ENCODE data around the gene OGA. TPM values are rescaled to one million over a fixed set of nuclear protein-coding genes. Genes with fewer than 3 reads are reported as not detected.
A peak's percentile ranks its signal among the peaks of the same experiment; 100 is the strongest.

OGA gene
- total and polyA plus RNA-seq, 9 of the 15 experiments (the other 6 are each of a cell fraction or from before 2014, with no cell fraction given): 13.5 to 73.5 (median 59.5) TPM

- peaks cover 9% of the 10 kb centered on the region in 2 experiments; a peak in 4 of 5 replicates for H3K4me1 ChIP-seq (replicated peaks in 1 of 2; ENCODE audit: control insufficient read depth in 2 of 2, insufficient read depth in 2 of 2, low read length in 2 of 2)
- in situ Hi-C loops (cut with MboI): no loop called here
- TF ChIP-seq ZNF316 (IDR thresholded peaks at IDR 0.05): 0 out of 2 replicates have a peak, but pooled peaks have one; percentile 38
- no peak for TF ChIP-seq ZNF77 (CRISPR knock-in tag; IDR thresholded peaks at IDR 0.05)
- TF ChIP-seq HMBOX1 (IDR thresholded peaks at IDR 0.05): peak; percentile 81
- TF ChIP-seq C11orf30 (IDR thresholded peaks at IDR 0.05; ENCODE audit: low read depth): peak; percentile 29; the same call in 1 of the 2 replicates
- ATAC-seq (no peak), FAIRE-seq (peak; percentile 61), DNase-seq (ENCODE audit: extremely low read depth in 1 of 4, low spot score in 3 of 4) (no peak)
- peaks cover 35% of the 10 kb centered on the region for H4K20me1 ChIP-seq (replicated peaks; ENCODE audit: control insufficient read depth, insufficient read depth, low read length)
- ChIA-PET CTCF (ENCODE audit: low intra/inter-chr PET ratio) (no interaction called here), POLR2A (interaction anchor here (0.6 to 2.1 kb wide), 4 partner anchors 10 to 243 kb away, joined by 3 to 6 read pairs (median 3); no protein-coding TSS in a partner anchor)
- peaks cover 50% of the 10 kb centered on the region for H3K36me3 ChIP-seq (ENCODE audit: control insufficient read depth, insufficient read depth, low read length)
- peaks cover 94% of the 10 kb centered on the region for H3K79me2 ChIP-seq (ENCODE audit: control insufficient read depth, insufficient read depth, low read length)
- H3K9me1 ChIP-seq (ENCODE audit: control insufficient read depth, insufficient read depth, low read length): no peaks in the 10 kb centered on the region
- no peaks in the 10 kb centered on the region for H3K27me3 ChIP-seq (ENCODE audit: control insufficient read depth in 2 of 2, insufficient read depth in 2 of 2, low read length in 2 of 2)
- no peaks in the 10 kb centered on the region for H3K9me3 ChIP-seq (replicated peaks; ENCODE audit: control insufficient read depth, insufficient read depth, low read depth, low read length)
- H3K4me2 ChIP-seq (ENCODE audit: insufficient read depth, low read length): peak overlapping the region; percentile 72
- peak overlapping the region in 1 of 2 experiments; percentile 96; a peak in 2 of 4 replicates for H3K9ac ChIP-seq (ENCODE audit: insufficient read depth in 1 of 2, low read depth in 2 of 2, low read length in 2 of 2)
- 35% methylated on average over 8 of the region's 8 CpGs for WGBS (ENCODE audit: insufficient coverage, low coverage, missing lambda C conversion rate)
- intact Hi-C loops (cut with micrococcal nuclease): no loop called here
- H3K27ac ChIP-seq (ENCODE audit: extremely low read depth, low read depth, low read length): no peak overlapping the region; the same call in 2 of the 3 replicates
- peak overlapping the region; percentile 98 for H3K4me3 ChIP-seq
- no TSS peak for BruUV-seq (replicated peaks)
- H2AFZ ChIP-seq (ENCODE audit: low read depth, low read length): no peak overlapping the region
Measured at GRCh38 chr10:101814466-101815071, 3.7 kb downstream of the OGA start.

- no TSS peak for BruUV-seq (replicated peaks)
- CTCF ChIA-PET (ENCODE audit: low intra/inter-chr PET ratio): no interaction called here
- TF ChIP-seq SMARCB1 (IDR thresholded peaks at IDR 0.05; ENCODE audit: insufficient read length, low read depth) (no peak), CREB3L1 (IDR thresholded peaks at IDR 0.05; ENCODE audit: borderline replicate concordance, low read depth) (no peak), SP1 (CRISPR knock-in tag; IDR thresholded peaks at IDR 0.05) (no peak), SP2 (IDR thresholded peaks at IDR 0.05; ENCODE audit: extremely low read depth, low read depth, low read length, poor library complexity, severe bottlenecking) (no peak), ZBTB8A (IDR thresholded peaks at IDR 0.05; ENCODE audit: partially characterized antibody) (no peak), ZSCAN32 (CRISPR knock-in tag; IDR thresholded peaks at IDR 0.05) (no peak), TSC22D4 (tag; IDR thresholded peaks at IDR 0.05) (no peak), MCM3 (IDR thresholded peaks at IDR 0.05) (no peak), ZNF165 (CRISPR knock-in tag; IDR thresholded peaks at IDR 0.05; ENCODE audit: borderline replicate concordance) (no peak), TBL1XR1 (IDR thresholded peaks at IDR 0.05; ENCODE audit: low read length in 2 of 2) (no peak), ZNF778 (CRISPR knock-in tag; IDR thresholded peaks at IDR 0.05) (no peak)
Measured at GRCh38 chr10:101812606-101813005, 5.6 kb downstream of the OGA start.

More at GRCh38 chr10:101812606-101813005, 5.6 kb downstream of the OGA start:
- no peak for DNase-seq (ENCODE audit: extremely low read depth in 1 of 4, low spot score in 3 of 4)
- Histone ChIP-seq H3K9me3 (replicated peaks; ENCODE audit: control insufficient read depth, insufficient read depth, low read depth, low read length) (no peaks in the 10 kb centered on the region), H2AFZ (ENCODE audit: low read depth, low read length) (no peak overlapping the region), H3K9me1 (ENCODE audit: control insufficient read depth, insufficient read depth, low read length) (no peaks in the 10 kb centered on the region), H3K9ac (ENCODE audit: insufficient read depth in 1 of 2, low read depth in 2 of 2, low read length in 2 of 2) (no peak overlapping the region), H3K4me1 (replicated peaks in 1 of 2; ENCODE audit: control insufficient read depth in 2 of 2, insufficient read depth in 2 of 2, low read length in 2 of 2) (peaks cover 7 to 9% of the 10 kb centered on the region in 2 experiments; a peak in 3 of 5 replicates), H3K4me3 (no peak overlapping the region), H3K79me2 (ENCODE audit: control insufficient read depth, insufficient read depth, low read length) (peaks cover 80% of the 10 kb centered on the region), H3K27me3 (ENCODE audit: control insufficient read depth in 2 of 2, insufficient read depth in 2 of 2, low read length in 2 of 2) (no peaks in the 10 kb centered on the region), H3K36me3 (ENCODE audit: control insufficient read depth, insufficient read depth, low read length) (peaks cover 68% of the 10 kb centered on the region), H4K20me1 (replicated peaks; ENCODE audit: control insufficient read depth, insufficient read depth, low read length) (peaks cover 35% of the 10 kb centered on the region), H3K27ac (ENCODE audit: extremely low read depth, low read depth, low read length) (no peak overlapping the region), H3K4me2 (ENCODE audit: insufficient read depth, low read length) (no peak overlapping the region)
- in situ Hi-C loops (cut with MboI): no loop called here
- POLR2A ChIA-PET: interaction anchor here (1.6 kb wide), 1 partner anchor 27 kb away, joined by 6 read pairs; no protein-coding TSS in a partner anchor
- 74% methylated on average over 4 of the region's 4 CpGs for WGBS (ENCODE audit: insufficient coverage, low coverage, missing lambda C conversion rate)
- ATAC-seq: no peak
- FAIRE-seq: no peak
- intact Hi-C loops (cut with micrococcal nuclease): no loop called here

Data from K562 (cell line).